ENCODE data around the gene ZMYND10.
A peak's percentile ranks its signal among the peaks of the same experiment; 100 is the strongest.

Gene ZMYND10

GRCh38 chr3:50304601-50305000 lies 40.9 kb downstream of the ZMYND10 start:
- DNase-seq: no peak

- no peak for DNase-seq
Measured at GRCh38 chr3:50303013-50303815, 42.3 kb downstream of the ZMYND10 start, which contains the start of gene HYAL1. Gene HYAL1, minus strand, starts transcription at chr3:50303574. Its CDS starts 618 bp downstream, at chr3:50302956.

- no peak for DNase-seq
Measured at GRCh38 chr3:50302095-50303012, 43.2 kb downstream of the ZMYND10 start.

- no peak for DNase-seq
Measured at GRCh38 chr3:50300681-50301254, 44.8 kb downstream of the ZMYND10 start.

GRCh38 chr3:50299929-50300680 lies 45.4 kb downstream of the ZMYND10 start:
- DNase-seq: peak in 35 of 56 donors; percentile 36 to 80 (median 69)

GRCh38 chr3:50299638-50299928 lies 45.9 kb downstream of the ZMYND10 start:
- DNase-seq: no peak

- peak; percentile 76 to 100 (median 100) for DNase-seq
Measured at GRCh38 chr3:50298836-50299637, 46.5 kb downstream of the ZMYND10 start, which contains the start of the genes HYAL3 and NAA80. Gene HYAL3, minus strand, starts transcription at chr3:50299405. Its CDS starts 3,803 bp downstream, at chr3:50295602. Gene NAA80, minus strand, starts transcription at chr3:50299405. Its CDS starts 1,942 bp downstream, at chr3:50297463.

- DNase-seq: no peak
Measured at GRCh38 chr3:50297896-50298725, 47.4 kb downstream of the ZMYND10 start.

GRCh38 chr3:50297384-50297775 lies 48.2 kb downstream of the ZMYND10 start:
- no peak for DNase-seq

GRCh38 chr3:50296721-50297383 lies 48.7 kb downstream of the ZMYND10 start:
- DNase-seq: no peak

- peak in 5 of 56 donors; percentile 12 to 44 (median 39) for DNase-seq
Measured at GRCh38 chr3:50295553-50296431, 49.7 kb downstream of the ZMYND10 start.

GRCh38 chr3:50294492-50295403 lies 50.8 kb downstream of the ZMYND10 start:
- no peak for DNase-seq

GRCh38 chr3:50294089-50294488 lies 51.4 kb downstream of the ZMYND10 start:
- DNase-seq: no peak

- no peak for DNase-seq
Measured at GRCh38 chr3:50293079-50293801, 52.3 kb downstream of the ZMYND10 start.
